Measurements from ENCODE around the gene DDIT3. TPM values are rescaled to one million over a fixed set of nuclear protein-coding genes. Genes with fewer than 3 reads are reported as not detected.

Gene DDIT3
- polyA plus RNA-seq, 3 donors: 27.4 to 30.6 (median 28.1) TPM

Other genes with a start within 250 kb of the DDIT3 start
- gene R3HDM2, start 89.5 kb downstream of the DDIT3 start, polyA plus RNA-seq: 10 to 100 TPM; 11.7 to 24.2 (median 18.1) TPM
- under 1 TPM in 1 of 3 donors, not detected in 2; 0.03 TPM for gene INHBC, start 85.7 kb downstream of the DDIT3 start, polyA plus RNA-seq
- gene INHBE, start 65.2 kb downstream of the DDIT3 start, polyA plus RNA-seq: not detected
- gene GLI1, start 60.7 kb downstream of the DDIT3 start, polyA plus RNA-seq: under 1 TPM; 0.11 to 0.25 (median 0.18) TPM
- 10 to 100 TPM in 2 of 3 donors, 1 to 10 TPM in 1; 2.6 to 33.6 (median 28.7) TPM for gene ARHGAP9, start 40.6 kb downstream of the DDIT3 start, polyA plus RNA-seq
- gene MARS1, start 32.4 kb downstream of the DDIT3 start, polyA plus RNA-seq: 10 to 100 TPM; 31.7 to 67.0 (median 42.7) TPM
- 10 to 100 TPM; 20.9 to 32.4 (median 24.8) TPM for gene MBD6, start 2.3 kb upstream of the DDIT3 start, polyA plus RNA-seq
- gene DCTN2, start 26.7 kb upstream of the DDIT3 start, polyA plus RNA-seq: 10 to 100 TPM; 88.6 to 95.1 (median 93.2) TPM
- gene KIF5A, start 29.5 kb upstream of the DDIT3 start, polyA plus RNA-seq: under 1 TPM; 0.04 to 0.41 (median 0.11) TPM
- gene PIP4K2C, start 70.7 kb upstream of the DDIT3 start, polyA plus RNA-seq: 10 to 100 TPM in 2 of 3 donors, 1 to 10 TPM in 1; 8.8 to 10.2 (median 10.1) TPM
- gene DTX3, start 84.3 kb upstream of the DDIT3 start, polyA plus RNA-seq: 10 to 100 TPM in 2 of 3 donors, 1 to 10 TPM in 1; 8.4 to 23.3 (median 14.5) TPM
- gene ARHGEF25, start 90.9 kb upstream of the DDIT3 start, polyA plus RNA-seq: 10 to 100 TPM in 2 of 3 donors, 1 to 10 TPM in 1; 4.7 to 69.7 (median 10.8) TPM
- gene B4GALNT1, start 112.7 kb upstream of the DDIT3 start, polyA plus RNA-seq: 1 to 10 TPM in 1 of 3 donors, under 1 TPM in 2; 0.35 to 2.5 (median 0.70) TPM
- gene OS9, start 173.6 kb upstream of the DDIT3 start, polyA plus RNA-seq: 100 to 1,000 TPM; 176 to 204 (median 192) TPM
- 1 to 10 TPM in 2 of 3 donors, under 1 TPM in 1; 0.77 to 3.1 (median 2.2) TPM for gene AGAP2, start 218.2 kb upstream of the DDIT3 start, polyA plus RNA-seq
- gene TSPAN31, start 224.5 kb upstream of the DDIT3 start, polyA plus RNA-seq: 10 to 100 TPM; 30.1 to 38.8 (median 36.2) TPM
- gene CDK4, start 231.8 kb upstream of the DDIT3 start, polyA plus RNA-seq: 10 to 100 TPM; 50.9 to 96.4 (median 73.9) TPM
- 1 to 10 TPM; 5.3 to 8.8 (median 7.4) TPM for gene MARCHF9, start 234.6 kb upstream of the DDIT3 start, polyA plus RNA-seq
- gene CYP27B1, start 246.6 kb upstream of the DDIT3 start, polyA plus RNA-seq: 1 to 10 TPM in 2 of 3 donors, not detected in 1; 3.0 to 4.2 TPM